H9 (cell line): ENCODE data around the gene POU6F2. TPM values are rescaled to one million over a fixed set of nuclear protein-coding genes. Genes with fewer than 3 reads are reported as not detected.
"Not testable (repeated sequence)": the region's sequence is repeated elsewhere in the genome, so short reads cannot be mapped to it uniquely, and the experiment has no call there.

Source experiments
- DNase-seq: peaks from one replicate; pipeline ENCODE4 v3.0.0-alpha.2; 2017
- H2AFZ ChIP-seq: one replicate; pipeline ENCODE4 v1.6.1; 2013; ENCODE audit warnings: mild to moderate bottlenecking, low read length, control low read depth, moderate library complexity
- H2AK5ac ChIP-seq: 2 replicates; pipeline ENCODE4 v1.6.1; 2013; ENCODE audit warnings: low read length, control low read depth, mixed read lengths; ENCODE audit not compliant: insufficient read length
- H2BK120ac ChIP-seq: one replicate; pipeline ENCODE4 v1.6.1; 2013; ENCODE audit warnings: low read depth, mild to moderate bottlenecking, low read length, control low read depth, inconsistent platforms; ENCODE audit not compliant: poor library complexity, severe bottlenecking
- H2BK12ac ChIP-seq: 2 replicates; pipeline ENCODE4 v1.6.1; 2013; ENCODE audit warnings: low read length, control low read depth, mixed read lengths, low read depth; ENCODE audit not compliant: insufficient read length
- H2BK15ac ChIP-seq: 2 replicates; pipeline ENCODE4 v1.6.1; 2013; ENCODE audit warnings: low read depth, low read length, control low read depth
- H2BK20ac ChIP-seq: one replicate; pipeline ENCODE4 v1.6.1; 2013; ENCODE audit warnings: low read depth, mild to moderate bottlenecking, low read length, control low read depth, inconsistent platforms; ENCODE audit not compliant: poor library complexity, severe bottlenecking
- H2BK5ac ChIP-seq: 2 replicates; pipeline ENCODE4 v1.6.1; 2013; ENCODE audit warnings: low read length, control low read depth, mixed read lengths; ENCODE audit not compliant: insufficient read length
- H3K14ac ChIP-seq: 2 replicates; pipeline ENCODE4 v1.6.1; 2013; ENCODE audit warnings: low read length, control low read depth; ENCODE audit not compliant: insufficient read depth
- H3K18ac ChIP-seq: 2 replicates; pipeline ENCODE4 v1.6.1; 2013; ENCODE audit warnings: low read depth, mild to moderate bottlenecking, mixed read lengths, low read length, control low read depth; ENCODE audit not compliant: insufficient read length
- H3K23ac ChIP-seq: 2 replicates; pipeline ENCODE4 v1.6.1; 2013; ENCODE audit warnings: low read length, control low read depth, mixed read lengths, low read depth; ENCODE audit not compliant: insufficient read length
- H3K23me2 ChIP-seq: 2 replicates; pipeline ENCODE4 v1.6.1; 2013; ENCODE audit warnings: low read depth, mild to moderate bottlenecking, mixed read lengths, low read length, control low read depth; ENCODE audit not compliant: insufficient read length, poor library complexity, severe bottlenecking
- H3K27ac ChIP-seq: 2 replicates; pipeline ENCODE4 v1.5.1; 2013; ENCODE audit warnings: low read length, control low read depth, mixed read lengths, low read depth; ENCODE audit not compliant: insufficient read length
- H3K27me3 ChIP-seq: 2 replicates; pipeline ENCODE4 v1.6.1; 2013; ENCODE audit warnings: low read length, control low read depth, inconsistent platforms; ENCODE audit not compliant: insufficient read depth
- H3K4ac ChIP-seq: 2 replicates; pipeline ENCODE4 v1.6.1; 2013; ENCODE audit warnings: low read depth, mild to moderate bottlenecking, control low read depth, inconsistent platforms, low read length, moderate library complexity
- H3K4me1 ChIP-seq: 2 replicates; pipeline ENCODE4 v1.6.1; 2013; ENCODE audit warnings: low read length, control low read depth, inconsistent platforms; ENCODE audit not compliant: insufficient read depth
- H3K4me2 ChIP-seq: 2 replicates; pipeline ENCODE4 v1.6.1; 2013; ENCODE audit warnings: low read length, control low read depth, mixed read lengths; ENCODE audit not compliant: insufficient read length, insufficient read depth
- H3K56ac ChIP-seq: 2 replicates; pipeline ENCODE4 v1.6.1; 2013; ENCODE audit warnings: low read depth, mild to moderate bottlenecking, mixed read lengths, low read length, control low read depth; ENCODE audit not compliant: insufficient read length
- H3K79me1 ChIP-seq: 2 replicates; pipeline ENCODE4 v1.6.1; 2013; ENCODE audit warnings: low read depth, mild to moderate bottlenecking, moderate library complexity, low read length, control low read depth, inconsistent platforms; ENCODE audit not compliant: insufficient read depth, poor library complexity, severe bottlenecking
- H3K79me2 ChIP-seq: 2 replicates; pipeline ENCODE4 v1.6.1; 2013; ENCODE audit warnings: low read length, control low read depth, inconsistent platforms; ENCODE audit not compliant: insufficient read depth
- H3K9ac ChIP-seq: 2 replicates; pipeline ENCODE4 v1.6.1; 2013; ENCODE audit warnings: low read length, control low read depth, mixed read lengths; ENCODE audit not compliant: insufficient read length; ENCODE audit errors: extremely low read depth
- H3K9me3 ChIP-seq: one replicate; pipeline ENCODE4 v1.6.1; 2013; ENCODE audit warnings: low read depth, low read length, inconsistent platforms; ENCODE audit not compliant: control insufficient read depth
- H3T11ph ChIP-seq: one replicate; pipeline ENCODE4 v1.6.1; 2013; ENCODE audit warnings: mild to moderate bottlenecking, low read length, control low read depth, inconsistent platforms
- H4K20me1 ChIP-seq: one replicate; pipeline ENCODE4 v1.6.1; 2013; ENCODE audit not compliant: control insufficient read depth, insufficient read length, insufficient read depth
- H4K5ac ChIP-seq: 2 replicates; pipeline ENCODE4 v1.6.1; 2013; ENCODE audit warnings: low read depth, mild to moderate bottlenecking, mixed read lengths, low read length, control low read depth; ENCODE audit not compliant: insufficient read length
- H4K8ac ChIP-seq: replicated peaks from 2 replicates; pipeline ENCODE4 v1.6.1; 2013; ENCODE audit warnings: low read length, control low read depth, mixed read lengths, low read depth; ENCODE audit not compliant: insufficient read length
- H4K91ac ChIP-seq: 2 replicates; pipeline ENCODE4 v1.6.1; 2013; ENCODE audit warnings: low read depth, mild to moderate bottlenecking, moderate library complexity, mixed read lengths, low read length, control low read depth; ENCODE audit not compliant: insufficient read length
- H3K27ac Mint-ChIP-seq, 3 experiments: 2 replicates in 2 of 3; 3 replicates in 1 of 3; pipeline ENCODE4 v1.8.0; 2020 to 2021; ENCODE audit warnings: mixed read lengths in 3 of 3, mild to moderate bottlenecking in 1 of 3, moderate library complexity in 1 of 3
- H3K27me3 Mint-ChIP-seq: 2 replicates; pipeline ENCODE4 v1.8.0; 2021; ENCODE audit warnings: low read depth, mild to moderate bottlenecking, moderate library complexity, mixed read lengths
- H3K36me3 Mint-ChIP-seq, 3 experiments: 2 replicates in 2 of 3; 3 replicates in 1 of 3; pipeline ENCODE4 v1.8.0; 2020 to 2021; ENCODE audit warnings: low read depth in 3 of 3, mixed read lengths in 3 of 3; ENCODE audit not compliant: insufficient read depth in 1 of 3
- H3K4me1 Mint-ChIP-seq, 2 experiments: 2 replicates each; pipeline ENCODE4 v1.8.0; 2020; ENCODE audit warnings: mixed read lengths in 2 of 2
- H3K4me3 Mint-ChIP-seq, 2 experiments: 2 replicates in 1 of 2; 3 replicates in 1 of 2; pipeline ENCODE4 v1.8.0; 2020 to 2021; ENCODE audit warnings: mild to moderate bottlenecking in 2 of 2, mixed read lengths in 2 of 2, moderate library complexity in 1 of 2
- H3K9me3 Mint-ChIP-seq, 2 experiments: 2 replicates in 1 of 2; 3 replicates in 1 of 2; pipeline ENCODE4 v1.8.0; 2020; ENCODE audit warnings: mild to moderate bottlenecking in 2 of 2, mixed read lengths in 2 of 2, moderate library complexity in 1 of 2
- CTCF ChIP-seq: fragments of 200-600 bp; sonication (generic); conservative IDR thresholded peaks from 3 replicates; pipeline ENCODE4 v1.8.0; 2021; ENCODE audit warnings: antibody characterized with exemption, mild to moderate bottlenecking
- WGBS: extraction: QIAGEN DNeasy Blood & Tissue Kit; methylation state at CpG from one replicate; pipeline ENCODE4 v1.1.7; 2013; ENCODE audit warnings: missing lambda C conversion rate, low lambda C conversion rate, mixed read lengths; ENCODE audit not compliant: insufficient read length; ENCODE audit errors: extremely low coverage; 5-methylcytosine and 5-hydroxymethylcytosine counted together
- total RNA-seq: library from RNA; stranded (reverse); gene quantifications from 2 replicates; pipeline ENCODE4 v1.2.1, GENCODE V29; 2021

The POU6F2 gene
- total RNA-seq, 1 experiment from 2014 or later, result 1.9 TPM

- H3K4me1 Mint-ChIP-seq, result peaks cover 0 to 6% of the 10 kb centered on the region in 2 experiments; a peak in 2 of 4 replicates
- peak overlapping the region in 2 of 3 experiments; percentile 28 to 63; a peak in 4 of 7 replicates for H3K27ac Mint-ChIP-seq
- Histone ChIP-seq H2BK5ac (no peak overlapping the region), H4K20me1 (peaks cover 2% of the 10 kb centered on the region), H4K5ac (no peak overlapping the region), H2BK20ac (no peak overlapping the region), H3K14ac (no peak overlapping the region), H2BK120ac (no peak overlapping the region), H4K8ac (no peak overlapping the region), H3K79me2 (no peaks in the 10 kb centered on the region), H2BK15ac (no peak overlapping the region), H3K18ac (no peak overlapping the region), H4K91ac (no peak overlapping the region), H3K9ac (no peak overlapping the region), H2AFZ (no peak overlapping the region), H2BK12ac (no peak overlapping the region), H3T11ph (no peak overlapping the region), H3K56ac (no peak overlapping the region), H2AK5ac (no peak overlapping the region), H3K23me2 (no peaks in the 10 kb centered on the region), H3K27ac (no peak overlapping the region), H3K9me3 (no peaks in the 10 kb centered on the region), H3K4ac (no peak overlapping the region), H3K79me1 (no peaks in the 10 kb centered on the region), H3K4me2 (no peak overlapping the region), H3K4me1 (no peaks in the 10 kb centered on the region; the same call in 1 of the 2 replicates), H3K23ac (no peak overlapping the region), H3K27me3 (no peaks in the 10 kb centered on the region)
- no peak overlapping the region for H3K4me3 Mint-ChIP-seq
- H3K36me3 Mint-ChIP-seq, result no peaks in the 10 kb centered on the region
- no CpG with 5 or more reads among the region's 6 CpGs for WGBS
- TF ChIP-seq CTCF, result no peak
- DNase-seq, result no peak
- H3K27me3 Mint-ChIP-seq, result no peaks in the 10 kb centered on the region
- no peaks in the 10 kb centered on the region; a peak in 1 of 5 replicates for H3K9me3 Mint-ChIP-seq
Observed at GRCh38 chr7:39005461-39005860, 27.8 kb downstream of the POU6F2 start.

- peak overlapping the region; percentile 91 to 99 (median 98) for H3K27ac Mint-ChIP-seq
- H3K23ac ChIP-seq, H3K9me3 ChIP-seq, H2BK12ac ChIP-seq, H3K27me3 Mint-ChIP-seq, H2BK5ac ChIP-seq, H3K79me2 ChIP-seq, H2BK20ac ChIP-seq, H3K56ac ChIP-seq, DNase-seq, H4K91ac ChIP-seq, H4K20me1 ChIP-seq, H3K4me1 ChIP-seq, H4K5ac ChIP-seq, H3K4ac ChIP-seq, H2BK120ac ChIP-seq, H3K23me2 ChIP-seq, H2BK15ac ChIP-seq, H2AFZ ChIP-seq, H4K8ac ChIP-seq, H3K9me3 Mint-ChIP-seq, H3K27ac ChIP-seq, H2AK5ac ChIP-seq, H3K27me3 ChIP-seq, H3T11ph ChIP-seq, H3K14ac ChIP-seq, H3K36me3 Mint-ChIP-seq, H3K18ac ChIP-seq, H3K79me1 ChIP-seq: not testable (repeated sequence)
- H3K4me1 Mint-ChIP-seq, result peaks cover 13 to 27% of the 10 kb centered on the region in 2 experiments
- H3K4me3 Mint-ChIP-seq, result peak overlapping the region; percentile 77 to 81
- WGBS, result no CpG with 5 or more reads among the region's 34 CpGs
- peak overlapping the region; percentile 44 for H3K4me2 ChIP-seq
- peak overlapping the region; percentile 62 for H3K9ac ChIP-seq
Observed at GRCh38 chr7:39013049-39013939, 35.6 kb downstream of the POU6F2 start.
